Cardiac fibroblast (primary cell): ENCODE measurements around the gene HMGN4.

ENCODE experiments used
- DNase-seq, 2 donors: peaks; one replicate each; pipeline versions ENCODE4 v3.0.0 to v3.0.0-alpha.2; 2010; ENCODE audit warnings: low read depth in 2 of 2
- H3K4me3 ChIP-seq, 2 donors: replicated peaks in 1 of 2; 1 replicate in 1 of 2; 2 replicates in 1 of 2; pipeline ENCODE4 v1.5.1; 2011; ENCODE audit warnings: low read depth in 2 of 2, low read length in 2 of 2, mild to moderate bottlenecking in 2 of 2, moderate library complexity in 1 of 2
- CTCF ChIP-seq: IDR thresholded peaks from one replicate; pipeline ENCODE4 v1.5.1; 2011; ENCODE audit warnings: low read depth, mild to moderate bottlenecking, low read length, inconsistent platforms

Gene HMGN4

DNA sequence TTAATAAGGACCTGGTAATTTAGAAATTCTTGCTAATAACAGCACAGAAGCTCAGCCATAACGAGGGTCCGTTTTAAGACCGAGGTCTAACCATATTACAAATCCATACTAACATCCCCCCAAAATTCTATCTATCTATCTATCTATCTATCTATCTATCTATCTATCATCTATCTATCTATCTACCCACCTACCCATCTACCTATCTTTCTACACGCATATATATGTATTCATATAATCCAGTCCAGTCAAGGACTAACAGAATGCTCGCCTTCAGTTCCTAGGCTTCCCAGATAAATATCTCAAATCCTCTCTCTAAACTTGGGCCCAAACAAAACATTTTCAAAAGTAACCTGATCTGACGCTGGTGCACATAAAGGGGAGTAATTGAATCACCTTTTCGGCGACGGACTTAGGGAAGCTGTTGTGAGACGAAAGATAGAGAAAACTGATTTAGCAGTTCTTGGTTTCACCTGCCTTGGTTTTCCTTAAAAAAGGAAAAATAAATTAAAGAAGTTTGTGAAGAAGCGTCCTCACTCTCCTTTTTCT lies 14.5 kb downstream of the HMGN4 start:
- TF ChIP-seq CTCF = no peak
- H3K4me3 ChIP-seq = peak overlapping the region; percentile 54 to 56
- DNase-seq = no peak

GRCh38 chr6:26553264-26553634 lies 15.1 kb downstream of the HMGN4 start:
- peak; percentile 82 to 84 for DNase-seq
- H3K4me3 ChIP-seq = peak overlapping the region; percentile 54 to 56
- TF ChIP-seq CTCF = no peak

GRCh38 chr6:26553635-26554446 lies 15.7 kb downstream of the HMGN4 start:
- peak overlapping the region; percentile 54 to 56 for H3K4me3 ChIP-seq
- peak; percentile 95 to 97 for DNase-seq
- no peak for TF ChIP-seq CTCF

DNA sequence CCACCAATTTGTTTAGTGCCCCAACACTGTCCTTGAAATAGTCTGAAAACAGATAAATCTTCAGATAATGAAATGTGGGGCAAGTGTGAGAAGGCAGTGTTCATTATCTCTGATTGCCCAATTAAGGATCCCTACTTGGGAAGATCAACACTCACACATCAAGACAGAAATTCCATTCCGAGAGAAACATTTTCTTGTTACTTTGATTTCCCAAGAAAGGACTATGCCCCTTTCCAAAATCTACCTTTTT lies 16.2 kb downstream of the HMGN4 start:
- H3K4me3 ChIP-seq = peak overlapping the region; percentile 25 to 51
- TF ChIP-seq CTCF = no peak
- DNase-seq = no peak

DNA sequence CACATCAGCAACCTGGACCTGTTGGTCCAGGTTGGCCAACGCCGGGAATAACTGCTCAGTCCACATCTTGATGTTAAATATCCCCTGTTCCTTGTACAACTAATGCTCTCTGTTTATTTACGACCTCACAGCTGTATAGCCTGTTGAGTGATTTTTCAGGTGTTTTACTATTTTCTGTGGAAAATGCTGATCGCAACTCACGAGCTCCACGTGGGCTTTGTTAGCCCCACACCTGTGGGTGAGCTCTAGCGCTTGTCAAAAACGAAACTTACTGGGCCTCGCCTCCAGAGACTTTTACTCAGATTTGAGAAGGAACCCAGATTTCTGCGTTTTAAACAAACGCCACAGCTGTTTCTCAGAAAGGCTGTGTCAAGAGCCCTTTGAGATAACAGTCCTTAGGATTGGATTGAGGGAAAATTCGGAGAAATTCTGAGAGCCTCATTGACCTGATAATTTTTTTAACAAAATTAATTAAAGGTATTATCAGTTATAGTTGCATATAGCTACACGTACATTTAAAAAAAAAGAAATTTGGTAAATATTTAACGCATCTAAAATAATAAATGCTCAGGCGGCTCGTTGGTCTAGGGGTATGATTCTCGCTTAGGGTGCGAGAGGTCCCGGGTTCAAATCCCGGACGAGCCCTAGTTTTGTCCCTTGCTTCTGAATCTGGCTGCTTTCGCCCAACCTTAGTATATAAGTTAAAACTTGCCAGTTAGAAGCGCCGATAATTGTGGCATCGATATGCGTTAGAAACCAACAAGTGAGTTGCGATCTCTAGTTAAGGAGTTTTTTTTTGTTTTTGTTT lies 16.7 kb downstream of the HMGN4 start:
- H3K4me3 ChIP-seq = peak overlapping the region; percentile 25 to 51
- TF ChIP-seq CTCF = no peak
- DNase-seq = peak; percentile 71 to 90

DNA sequence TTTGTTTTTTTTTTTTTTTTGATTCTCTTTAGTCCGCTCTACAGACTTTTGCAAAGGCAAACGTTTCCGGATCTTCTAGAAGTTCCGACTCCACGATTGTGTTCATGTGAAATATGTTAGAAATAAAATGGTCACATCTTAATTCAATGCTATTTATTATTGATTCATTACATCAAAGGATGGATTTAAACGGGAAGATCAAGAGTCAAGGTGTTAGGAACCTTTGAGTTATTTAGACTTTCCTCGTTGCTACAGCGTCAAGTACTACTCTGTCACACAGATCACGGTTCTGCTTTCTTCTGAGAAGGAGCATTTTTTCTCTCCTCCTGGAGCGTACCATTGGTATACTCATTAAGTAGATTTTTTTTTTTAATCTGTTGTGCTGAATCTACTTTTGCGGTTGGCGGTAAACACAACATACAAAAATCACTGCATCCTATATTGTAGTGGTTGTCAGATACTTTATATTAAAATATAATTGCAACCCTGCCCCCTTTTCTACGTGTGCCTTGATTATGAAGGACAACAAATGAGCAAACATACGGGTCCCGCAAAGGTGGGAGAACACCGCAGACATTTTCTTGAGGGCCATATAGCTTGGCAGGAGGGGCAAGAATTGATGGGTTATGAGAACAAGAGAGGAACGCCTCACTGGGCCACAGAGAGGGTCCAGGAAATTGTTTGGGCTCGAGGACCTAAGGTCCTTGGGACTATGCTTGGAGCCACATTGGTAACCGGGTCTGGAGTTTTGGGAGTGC lies 17.5 kb downstream of the HMGN4 start:
- DNase-seq = peak in 1 of 2 donors; percentile 35
- TF ChIP-seq CTCF = no peak
- H3K4me3 ChIP-seq = peak overlapping the region; percentile 17 to 51
